ENCODE results near the gene VSTM2B.
"Not testable (repeated sequence)": the region's sequence is repeated elsewhere in the genome, so short reads cannot be mapped to it uniquely, and the experiment has no call there.

VSTM2B gene

GRCh38 chr19:29484876-29485275 is 40.9 kb upstream of the VSTM2B start:
- Histone ChIP-seq H3K9me2 (replicated peaks; ENCODE audit: insufficient read depth, low read length) (no peaks in the 10 kb centered on the region), H3K4me1 (ENCODE audit: low read length) (no peaks in the 10 kb centered on the region), H3K9me3 (replicated peaks; ENCODE audit: insufficient read depth, low read length) (no peaks in the 10 kb centered on the region), H2AFZ (ENCODE audit: low read length) (no peak overlapping the region), H4K20me1 (ENCODE audit: insufficient read depth, low read length) (no peaks in the 10 kb centered on the region), H3K79me2 (ENCODE audit: low read length) (no peaks in the 10 kb centered on the region), H3K4me3 (ENCODE audit: low read length) (no peak overlapping the region), H3K36me3 (replicated peaks; ENCODE audit: insufficient read depth, low read length) (no peaks in the 10 kb centered on the region), H3K27me3 (replicated peaks; ENCODE audit: insufficient read depth, low read length) (peaks cover 65% of the 10 kb centered on the region), H3K27ac (ENCODE audit: low read length) (no peak overlapping the region), H3K9ac (ENCODE audit: low read length) (no peak overlapping the region), H3F3A (ENCODE audit: insufficient read depth, low read length) (no peaks in the 10 kb centered on the region), H3K4me2 (ENCODE audit: low read depth, low read length) (no peak overlapping the region)
- no peak for TF ChIP-seq EZH2phosphoT487 (IDR thresholded peaks at IDR 0.05; ENCODE audit: low read length)
- no peak for TF ChIP-seq EZH2 (optimal IDR thresholded peaks at IDR 0.05; ENCODE audit: low read depth, low read length)
- TF ChIP-seq CTCF (IDR thresholded peaks at IDR 0.05; ENCODE audit: low read length) = no peak
- DNase-seq = no peak

DNA sequence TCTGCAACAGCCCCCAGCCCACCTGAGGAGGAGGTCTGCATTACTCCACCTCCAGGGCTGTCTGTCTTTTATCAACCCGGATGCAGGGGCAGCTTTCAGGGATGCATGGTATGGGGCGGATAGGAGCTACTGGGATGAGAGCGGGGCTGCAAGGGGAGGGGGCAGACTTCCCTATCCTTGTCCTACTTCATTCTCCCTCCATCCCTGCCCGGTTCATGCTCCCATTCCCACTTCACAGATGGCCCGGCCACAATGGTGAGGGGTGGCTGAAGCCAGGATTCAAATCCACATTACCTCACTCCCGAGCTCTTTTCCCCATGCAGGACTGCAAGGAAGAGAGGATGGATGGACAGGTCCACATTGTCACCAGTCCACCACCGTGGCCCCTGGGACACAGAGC is 40.5 kb upstream of the VSTM2B start:
- no peak overlapping the region for H3K4me2 ChIP-seq (ENCODE audit: low read depth, low read length)
- H3F3A ChIP-seq (ENCODE audit: insufficient read depth, low read length) = no peaks in the 10 kb centered on the region
- no peaks in the 10 kb centered on the region for H4K20me1 ChIP-seq (ENCODE audit: insufficient read depth, low read length)
- no peak overlapping the region for H3K27ac ChIP-seq (ENCODE audit: low read length)
- no peaks in the 10 kb centered on the region for H3K36me3 ChIP-seq (replicated peaks; ENCODE audit: insufficient read depth, low read length)
- H3K79me2 ChIP-seq (ENCODE audit: low read length) = no peaks in the 10 kb centered on the region
- peaks cover 69% of the 10 kb centered on the region for H3K27me3 ChIP-seq (replicated peaks; ENCODE audit: insufficient read depth, low read length)
- no peak overlapping the region for H3K4me3 ChIP-seq (ENCODE audit: low read length)
- TF ChIP-seq EZH2phosphoT487 (IDR thresholded peaks at IDR 0.05; ENCODE audit: low read length) = no peak
- TF ChIP-seq CTCF (IDR thresholded peaks at IDR 0.05; ENCODE audit: low read length) = no peak
- TF ChIP-seq EZH2 (optimal IDR thresholded peaks at IDR 0.05; ENCODE audit: low read depth, low read length) = no peak
- H3K9me2 ChIP-seq (replicated peaks; ENCODE audit: insufficient read depth, low read length) = no peaks in the 10 kb centered on the region
- H3K4me1 ChIP-seq (ENCODE audit: low read length) = no peaks in the 10 kb centered on the region
- no peaks in the 10 kb centered on the region for H3K9me3 ChIP-seq (replicated peaks; ENCODE audit: insufficient read depth, low read length)
- no peak overlapping the region for H3K9ac ChIP-seq (ENCODE audit: low read length)
- no peak overlapping the region for H2AFZ ChIP-seq (ENCODE audit: low read length)
- no peak for DNase-seq

DNA sequence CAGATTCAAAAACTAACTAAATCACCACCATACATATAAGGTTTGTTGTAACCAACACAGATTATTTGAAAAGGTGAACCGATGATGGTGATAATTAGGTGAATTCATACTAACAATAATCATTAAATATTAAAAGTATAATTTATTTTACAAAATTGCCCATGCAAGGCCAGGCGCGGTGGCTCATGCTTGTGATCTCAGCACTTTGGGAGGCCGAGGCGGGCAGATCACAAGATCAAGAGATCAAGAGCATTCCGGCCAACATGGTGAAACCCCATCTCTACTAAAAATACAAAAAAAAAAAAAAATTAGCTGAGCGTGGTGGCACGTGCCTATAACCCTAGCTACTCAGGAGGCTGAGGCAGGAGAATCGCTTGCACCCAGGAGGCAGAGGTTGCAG is 38.8 kb upstream of the VSTM2B start:
- H3K79me2 ChIP-seq (ENCODE audit: low read length); DNase-seq; H3K4me3 ChIP-seq (ENCODE audit: low read length); H3K27ac ChIP-seq (ENCODE audit: low read length); H3K4me2 ChIP-seq (ENCODE audit: low read depth, low read length); H3K36me3 ChIP-seq (replicated peaks; ENCODE audit: insufficient read depth, low read length); H3K9me3 ChIP-seq (replicated peaks; ENCODE audit: insufficient read depth, low read length); H3K9me2 ChIP-seq (replicated peaks; ENCODE audit: insufficient read depth, low read length); H3F3A ChIP-seq (ENCODE audit: insufficient read depth, low read length); H4K20me1 ChIP-seq (ENCODE audit: insufficient read depth, low read length); H3K4me1 ChIP-seq (ENCODE audit: low read length); H2AFZ ChIP-seq (ENCODE audit: low read length); H3K9ac ChIP-seq (ENCODE audit: low read length): not testable (repeated sequence)
- peaks cover 65% of the 10 kb centered on the region for H3K27me3 ChIP-seq (replicated peaks; ENCODE audit: insufficient read depth, low read length)

- Histone ChIP-seq H3K4me2 (ENCODE audit: low read depth, low read length) (no peak overlapping the region), H2AFZ (ENCODE audit: low read length) (no peak overlapping the region), H3K9me2 (replicated peaks; ENCODE audit: insufficient read depth, low read length) (no peaks in the 10 kb centered on the region), H3K27ac (ENCODE audit: low read length) (no peak overlapping the region), H4K20me1 (ENCODE audit: insufficient read depth, low read length) (no peaks in the 10 kb centered on the region), H3K27me3 (replicated peaks; ENCODE audit: insufficient read depth, low read length) (peaks cover 69% of the 10 kb centered on the region), H3K4me3 (ENCODE audit: low read length) (no peak overlapping the region), H3K4me1 (ENCODE audit: low read length) (no peaks in the 10 kb centered on the region), H3K9ac (ENCODE audit: low read length) (no peak overlapping the region), H3F3A (ENCODE audit: insufficient read depth, low read length) (no peaks in the 10 kb centered on the region), H3K79me2 (ENCODE audit: low read length) (no peaks in the 10 kb centered on the region), H3K36me3 (replicated peaks; ENCODE audit: insufficient read depth, low read length) (no peaks in the 10 kb centered on the region), H3K9me3 (replicated peaks; ENCODE audit: insufficient read depth, low read length) (no peaks in the 10 kb centered on the region)
- TF ChIP-seq CTCF (IDR thresholded peaks at IDR 0.05; ENCODE audit: low read length) (no peak), EZH2 (optimal IDR thresholded peaks at IDR 0.05; ENCODE audit: low read depth, low read length) (no peak), EZH2phosphoT487 (IDR thresholded peaks at IDR 0.05; ENCODE audit: low read length) (no peak)
- no peak for DNase-seq
Observed at GRCh38 chr19:29487432-29487831, 38.4 kb upstream of the VSTM2B start.
